Fibroblast of lung (primary cell): ENCODE results near the gene PIK3R3. TPM values are rescaled to one million over a fixed set of nuclear protein-coding genes. Genes with fewer than 3 reads are reported as not detected.

Source experiments
- DNase-seq, 2 donors: peaks; one replicate each; pipeline versions ENCODE4 v3.0.0 to v3.0.0-alpha.2; 2010; ENCODE audit warnings: low read depth in 2 of 2
- H2AFZ ChIP-seq: 2 replicates; pipeline ENCODE4 v1.5.1; 2012; ENCODE audit warnings: low read length, control low read depth, inconsistent platforms
- H3K27ac ChIP-seq: 2 replicates; pipeline ENCODE4 v1.5.1; 2011; ENCODE audit warnings: low read length, control low read depth; ENCODE audit not compliant: insufficient read depth
- H3K27me3 ChIP-seq: 2 replicates; pipeline ENCODE4 v1.5.1; 2011; ENCODE audit warnings: mild to moderate bottlenecking, low read length; ENCODE audit not compliant: control insufficient read depth, insufficient read depth
- H3K36me3 ChIP-seq: 2 replicates; pipeline ENCODE4 v1.5.1; 2011; ENCODE audit warnings: low read length; ENCODE audit not compliant: control insufficient read depth, insufficient read depth
- H3K4me1 ChIP-seq: 2 replicates; pipeline ENCODE4 v1.5.1; 2011; ENCODE audit warnings: low read length; ENCODE audit not compliant: control insufficient read depth, insufficient read depth; ENCODE audit errors: extremely low read depth
- H3K4me2 ChIP-seq: 2 replicates; pipeline ENCODE4 v1.5.1; 2011; ENCODE audit warnings: low read length, control low read depth; ENCODE audit not compliant: insufficient read depth; ENCODE audit errors: extremely low read depth
- H3K4me3 ChIP-seq, 4 experiments: fragments of 200-600 bp in 1 of 4; sonication (generic) in 1 of 4; replicated peaks in 1 of 4; 2 replicates each; pipeline ENCODE4 v1.5.1; 2011 to 2016; ENCODE audit warnings: low read length in 4 of 4, low read depth in 3 of 4, mild to moderate bottlenecking in 3 of 4, control low read depth in 2 of 4, inconsistent platforms in 1 of 4, mixed read lengths in 1 of 4; ENCODE audit not compliant: insufficient read depth in 1 of 4; ENCODE audit errors: control extremely low read depth in 1 of 4
- H3K79me2 ChIP-seq: 2 replicates; pipeline ENCODE4 v1.5.1; 2012; ENCODE audit warnings: mild to moderate bottlenecking, low read length, inconsistent platforms; ENCODE audit not compliant: control insufficient read depth, insufficient read depth
- H3K9ac ChIP-seq: 2 replicates; pipeline ENCODE4 v1.5.1; 2011; ENCODE audit warnings: mild to moderate bottlenecking, low read length, control low read depth; ENCODE audit not compliant: insufficient read depth
- H3K9me3 ChIP-seq: 2 replicates; pipeline ENCODE4 v1.5.1; 2012; ENCODE audit warnings: low read depth, low read length; ENCODE audit not compliant: control insufficient read depth, insufficient read depth
- H4K20me1 ChIP-seq: 2 replicates; pipeline ENCODE4 v1.5.1; 2011; ENCODE audit warnings: low read length; ENCODE audit not compliant: control insufficient read depth, insufficient read depth; ENCODE audit errors: extremely low read depth
- CTCF ChIP-seq, 2 donors: IDR thresholded peaks in 1 of 2; conservative IDR thresholded peaks in 1 of 2; 1 replicate in 1 of 2; 2 replicates in 1 of 2; pipeline ENCODE4 v1.5.1; 2011 to 2012; ENCODE audit warnings: low read length in 2 of 2, control low read depth in 1 of 2, inconsistent platforms in 1 of 2, low read depth in 1 of 2, mild to moderate bottlenecking in 1 of 2
- EZH2 ChIP-seq: IDR thresholded peaks from 2 replicates; pipeline ENCODE4 v1.5.1; 2012; ENCODE audit warnings: low read length, control low read depth, mild to moderate bottlenecking; ENCODE audit errors: missing control alignments
- polyA plus RNA-seq, 2 donors: library from polyadenylated mRNA; depleted of rRNA in 1 of 2; stranded (reverse) in 1 of 2; unstranded in 1 of 2; fragments of >200 nt; gene quantifications; 2 replicates each; pipeline ENCODE4 v1.2.1, GENCODE V29; 2011 to 2012; ENCODE audit warnings: missing spikeins in 1 of 2
- total RNA-seq: library from RNA; depleted of rRNA; stranded (reverse); fragments of >200 nt; gene quantifications from 2 replicates; pipeline ENCODE4 v1.2.1, GENCODE V29; 2014

The PIK3R3 gene
- total and polyA plus RNA-seq, 2 donors (not counting 1 experiment from before 2014, with no cell fraction given): 3.3 to 4.1 TPM

GRCh38 chr1:46053734-46054133 is 78.7 kb downstream of the PIK3R3 start:
- no peak for TF ChIP-seq CTCF (conservative IDR thresholded peaks at IDR 0.05 in 1 of 2, IDR thresholded peaks at IDR 0.05 in 1 of 2; ENCODE audit: low read depth in 1 of 2, low read length in 2 of 2)
- TF ChIP-seq EZH2: no peak
- Histone ChIP-seq H3K4me3 (no peak overlapping the region), H3K4me2 (no peak overlapping the region), H3K9me3 (no peaks in the 10 kb centered on the region), H3K79me2 (no peaks in the 10 kb centered on the region), H3K9ac (no peak overlapping the region), H3K27me3 (no peaks in the 10 kb centered on the region), H3K27ac (no peak overlapping the region), H2AFZ (no peak overlapping the region), H4K20me1 (no peaks in the 10 kb centered on the region), H3K36me3 (no peaks in the 10 kb centered on the region), H3K4me1 (no peaks in the 10 kb centered on the region)
- no peak for DNase-seq

GRCh38 chr1:46044116-46044515 is 88.3 kb downstream of the PIK3R3 start:
- no peak overlapping the region for H3K4me2 ChIP-seq

GRCh38 chr1:46043458-46044017 is 88.9 kb downstream of the PIK3R3 start:
- Histone ChIP-seq H4K20me1 (no peaks in the 10 kb centered on the region), H3K27me3 (no peaks in the 10 kb centered on the region), H3K27ac (no peak overlapping the region), H2AFZ (no peak overlapping the region), H3K79me2 (no peaks in the 10 kb centered on the region), H3K9me3 (no peaks in the 10 kb centered on the region), H3K36me3 (no peaks in the 10 kb centered on the region), H3K4me3 (no peak overlapping the region), H3K9ac (no peak overlapping the region), H3K4me1 (peaks cover 2% of the 10 kb centered on the region), H3K4me2 (no peak overlapping the region)
- no peak for TF ChIP-seq CTCF (conservative IDR thresholded peaks at IDR 0.05 in 1 of 2, IDR thresholded peaks at IDR 0.05 in 1 of 2; ENCODE audit: low read depth in 1 of 2, low read length in 2 of 2)
- TF ChIP-seq EZH2: no peak
- DNase-seq: no peak

More at GRCh38 chr1:46044116-46044515, 88.3 kb downstream of the PIK3R3 start:
- Histone ChIP-seq H3K36me3 (no peaks in the 10 kb centered on the region), H2AFZ (no peak overlapping the region), H3K27me3 (no peaks in the 10 kb centered on the region), H3K27ac (no peak overlapping the region), H3K4me1 (peaks cover 2% of the 10 kb centered on the region), H3K4me3 (no peak overlapping the region), H3K9me3 (no peaks in the 10 kb centered on the region), H4K20me1 (no peaks in the 10 kb centered on the region), H3K79me2 (no peaks in the 10 kb centered on the region), H3K9ac (no peak overlapping the region)
- no peak for DNase-seq
- TF ChIP-seq EZH2 (no peak), CTCF (conservative IDR thresholded peaks at IDR 0.05 in 1 of 2, IDR thresholded peaks at IDR 0.05 in 1 of 2; ENCODE audit: low read depth in 1 of 2, low read length in 2 of 2) (no peak)
